GF-D8 (cell line): ENCODE data around the gene PLAC1.
A peak's percentile ranks its signal among the peaks of the same experiment; 100 is the strongest.

ENCODE experiments used
- DNase-seq: peaks from one replicate; lab custom pipeline; 2025; lab: John Stamatoyannopoulos, UW

PLAC1 gene

GRCh38 chrX:134543288-134543687, 115.0 kb downstream of the PLAC1 start:
- no peak for DNase-seq

GRCh38 chrX:134542485-134542884, 115.8 kb downstream of the PLAC1 start:
- DNase-seq = peak; percentile 67

- no peak for DNase-seq
These were observed 116.4 kb downstream of the PLAC1 start for GRCh38 chrX:134541906-134542305.

GRCh38 chrX:134538316-134538715, 120.0 kb downstream of the PLAC1 start:
- DNase-seq = no peak

- DNase-seq = no peak
These were observed 120.9 kb downstream of the PLAC1 start for GRCh38 chrX:134537179-134537955.

GRCh38 chrX:134533952-134534351, 124.3 kb downstream of the PLAC1 start:
- DNase-seq = no peak

GRCh38 chrX:134533352-134533751, 124.9 kb downstream of the PLAC1 start:
- no peak for DNase-seq

GRCh38 chrX:134530845-134531244, 127.4 kb downstream of the PLAC1 start:
- no peak for DNase-seq

GRCh38 chrX:134529481-134529880, 128.8 kb downstream of the PLAC1 start:
- no peak for DNase-seq

- DNase-seq = no peak
These were observed 129.3 kb downstream of the PLAC1 start for GRCh38 chrX:134528960-134529359.

GRCh38 chrX:134526399-134526798, 131.9 kb downstream of the PLAC1 start:
- no peak for DNase-seq

- no peak for DNase-seq
These were observed 133.0 kb downstream of the PLAC1 start for GRCh38 chrX:134525086-134525792.

GRCh38 chrX:134524181-134524580, 134.1 kb downstream of the PLAC1 start:
- DNase-seq = no peak

GRCh38 chrX:134520860-134521390, 137.3 kb downstream of the PLAC1 start:
- DNase-seq = peak; percentile 30
